Pancreas (tissue), 10 donors: Measurements from ENCODE around the gene GTPBP10. TPM values are rescaled to one million over a fixed set of nuclear protein-coding genes. Genes with fewer than 3 reads are reported as not detected.
A peak's percentile ranks its signal among the peaks of the same experiment; 100 is the strongest.
"Not testable (repeated sequence)": the region's sequence is repeated elsewhere in the genome, so short reads cannot be mapped to it uniquely, and the experiment has no call there.

Source experiments
- ATAC-seq, 4 donors: fragments of 200-7000 bp; cut with Tn5 transposase; one replicate each; pipeline versions ENCODE4 v1.8.0 to v1.9.1; 2020; ENCODE audit warnings: mild to moderate bottlenecking in 4 of 4, moderate library complexity in 4 of 4
- DNase-seq, 6 donors: peaks; one replicate each; pipeline ENCODE4 v3.0.0-alpha.2; 2020
- FAIRE-seq: peaks from 2 replicates; lab custom pipeline; 2012; peaks lifted over from hg19 to GRCh38; lab: Jason Lieb, UNC
- H3K27ac ChIP-seq, 4 donors: fragments of 200-600 bp; sonication (generic); 1 replicate in 3 of 4; 2 replicates in 1 of 4; pipeline versions ENCODE4 v1.5.0 to v1.8.0; 2020
- H3K27me3 ChIP-seq, 4 donors: fragments of 200-600 bp; one replicate each; pipeline ENCODE4 v1.8.0; 2021
- H3K36me3 ChIP-seq, 3 donors: fragments of 200-600 bp; sonication (generic) in 1 of 3; one replicate each; pipeline versions ENCODE4 v1.5.0 to v1.8.0; 2020 to 2021
- H3K4me1 ChIP-seq, 3 donors: fragments of 200-600 bp; one replicate each; pipeline ENCODE4 v1.8.0; 2021
- H3K4me3 ChIP-seq, 4 donors: fragments of 200-600 bp; sonication (generic) in 2 of 4; one replicate each; pipeline versions ENCODE4 v1.5.0 to v1.8.0; 2020 to 2021
- H3K9me3 ChIP-seq, 4 donors: fragments of 200-600 bp; one replicate each; pipeline ENCODE4 v1.8.0; 2021
- WGBS, 2 donors: extraction: QIAGEN DNeasy Blood & Tissue Kit; methylation state at CpG; one replicate each; pipeline ENCODE4 v1.1.7; 2013; 5-methylcytosine and 5-hydroxymethylcytosine counted together
- intact Hi-C, 3 donors: fragments of 100-400 bp; cut with DNase I; formaldehyde crosslinking; loops; one replicate each; pipeline versions ENCODE4 v1.11.1 to v1.14.2; 2022
- polyA plus RNA-seq, 2 donors: library from polyadenylated mRNA; stranded (reverse); fragments of 200-250 nt; gene quantifications; one replicate each; pipeline ENCODE4 v1.2.3, GENCODE V29; 2013
- total RNA-seq, 6 donors: library from RNA; stranded (reverse); fragmentation: NEBNext Ultra II Directional in 4 of 6; extraction: Animal tissue kit (Norgen Biotek cat#: 25700) in 4 of 6; gene quantifications; one replicate each; pipeline versions ENCODE4 v1.2.1 to v1.2.4, GENCODE V29; 2021 to 2023
- TF ChIP-seq, protein P1 (sequence below), 4 donors: fragments of 200-600 bp; sonication (generic) in 3 of 4; IDR thresholded peaks; one replicate each; pipeline versions ENCODE4 v1.5.0 to v1.8.0; 2021; ENCODE audit warnings: antibody characterized with exemption in 4 of 4
- donor health status: healthy with polysubstance abuse.
- donor health status: DM: no; HTN: no; CAD: no; lungs with moderate emphysema.
- donor health status: DM: no; HTN: no; CAD: no.
- donor health status: control.
- donor health status: control.
- donor health status: Bipolar disorder and iron deficiency.
- donor health status: DM: yes; HTN: yes; CAD: no.
- donor health status: DM: no; HTN: no; CAD: no.
- donor health status: DM: no; HTN: no; CAD: no.
- donor health status: DM: yes; HTN: yes; CAD: no.

The GTPBP10 gene
- total and polyA plus RNA-seq, 8 donors, result 8.1 to 14.7 (median 10.7) TPM

- DNase-seq (peak in 2 of 6 donors; percentile 65 to 69), ATAC-seq (peak; percentile 35 to 70 (median 64))
- WGBS, 2 donors, result 1 to 3% methylated on average over 53 to 62 of the region's 62 CpGs
Measured at GRCh38 chr7:90320801-90321494, 25.6 kb upstream of the GTPBP10 start, which contains the start of gene FAM237B. FAM237B (minus strand) TSS chr7:90321304; CDS start chr7:90319748, 1,556 bp downstream.

DNA sequence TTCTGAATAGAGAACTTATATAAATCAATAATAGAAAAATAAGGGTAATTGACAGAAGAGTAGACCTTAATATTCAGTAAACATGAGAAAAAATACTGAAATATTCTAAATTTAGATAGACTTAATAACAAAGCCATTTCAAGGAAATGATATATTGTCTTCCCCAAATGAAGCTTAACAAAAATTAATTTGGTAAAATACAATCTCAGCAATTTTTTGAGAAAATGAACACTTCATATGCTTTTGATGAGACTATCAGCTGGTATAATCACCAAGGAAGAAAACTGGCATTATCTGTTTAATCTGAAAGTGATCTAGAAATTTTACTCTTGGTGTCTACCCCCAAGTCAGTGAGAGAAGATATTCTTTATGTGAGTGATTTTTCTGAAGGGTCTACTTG is 23.7 kb upstream of the GTPBP10 start:
- FAIRE-seq (no peak), DNase-seq (no peak), ATAC-seq (no peak)
- Histone ChIP-seq H3K27me3 (peaks cover 0 to 28% (median 1%) of the 10 kb centered on the region in 4 donors), H3K36me3 (no peaks in the 10 kb centered on the region), H3K4me3 (no peak overlapping the region), H3K27ac (no peak overlapping the region), H3K4me1 (peaks cover 0 to 6% (median 0%) of the 10 kb centered on the region in 3 donors), H3K9me3 (no peaks in the 10 kb centered on the region)
- TF ChIP-seq, protein P1, sequence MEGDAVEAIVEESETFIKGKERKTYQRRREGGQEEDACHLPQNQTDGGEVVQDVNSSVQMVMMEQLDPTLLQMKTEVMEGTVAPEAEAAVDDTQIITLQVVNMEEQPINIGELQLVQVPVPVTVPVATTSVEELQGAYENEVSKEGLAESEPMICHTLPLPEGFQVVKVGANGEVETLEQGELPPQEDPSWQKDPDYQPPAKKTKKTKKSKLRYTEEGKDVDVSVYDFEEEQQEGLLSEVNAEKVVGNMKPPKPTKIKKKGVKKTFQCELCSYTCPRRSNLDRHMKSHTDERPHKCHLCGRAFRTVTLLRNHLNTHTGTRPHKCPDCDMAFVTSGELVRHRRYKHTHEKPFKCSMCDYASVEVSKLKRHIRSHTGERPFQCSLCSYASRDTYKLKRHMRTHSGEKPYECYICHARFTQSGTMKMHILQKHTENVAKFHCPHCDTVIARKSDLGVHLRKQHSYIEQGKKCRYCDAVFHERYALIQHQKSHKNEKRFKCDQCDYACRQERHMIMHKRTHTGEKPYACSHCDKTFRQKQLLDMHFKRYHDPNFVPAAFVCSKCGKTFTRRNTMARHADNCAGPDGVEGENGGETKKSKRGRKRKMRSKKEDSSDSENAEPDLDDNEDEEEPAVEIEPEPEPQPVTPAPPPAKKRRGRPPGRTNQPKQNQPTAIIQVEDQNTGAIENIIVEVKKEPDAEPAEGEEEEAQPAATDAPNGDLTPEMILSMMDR (IDR thresholded peaks at IDR 0.05), result no peak
- intact Hi-C loops, result no loop called here

More at GRCh38 chr7:90320801-90321494, 25.6 kb upstream of the GTPBP10 start, which contains the start of gene FAM237B:
- Histone ChIP-seq H3K4me3 (peak within 1 kb of the TSS in 3 of 4 donors; percentile 20 to 34 (median 23)), H3K27ac (no peak within 1 kb of the TSS), H3K9me3 (no peaks in the 10 kb centered on the region), H3K27me3 (peaks cover 0 to 28% (median 1%) of the 10 kb centered on the region in 4 donors), H3K4me1 (peaks cover 0 to 6% (median 0%) of the 10 kb centered on the region in 3 donors), H3K36me3 (no peaks in the 10 kb centered on the region)
- intact Hi-C loops, result no loop called here
- TF ChIP-seq, protein P1 (IDR thresholded peaks at IDR 0.05), result no peak
- FAIRE-seq, result no peak

DNA sequence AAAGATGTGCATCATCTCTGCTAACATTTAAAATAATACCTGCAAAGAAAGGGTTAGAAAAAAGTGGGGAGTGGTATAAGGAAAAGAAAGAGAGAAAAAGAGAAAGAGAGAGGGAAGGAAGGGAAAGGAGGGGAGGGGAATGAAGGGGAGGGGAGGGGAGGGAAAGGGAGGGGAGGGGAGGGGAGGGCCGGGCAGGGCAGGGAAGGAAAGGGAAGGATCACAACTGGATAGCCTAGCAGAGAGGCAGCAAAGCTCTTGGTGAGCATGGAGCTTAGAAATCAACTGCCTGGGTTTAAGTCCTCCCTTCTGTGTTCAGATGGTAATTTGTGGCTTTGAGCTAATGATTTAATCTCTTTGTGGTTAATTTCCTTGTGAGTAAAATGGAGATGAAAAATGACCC is 20.0 kb upstream of the GTPBP10 start:
- Histone ChIP-seq H3K27ac (no peak overlapping the region), H3K9me3 (no peaks in the 10 kb centered on the region), H3K4me3 (no peak overlapping the region), H3K36me3 (no peaks in the 10 kb centered on the region), H3K4me1 (no peaks in the 10 kb centered on the region), H3K27me3 (peaks cover 0 to 10% (median 1%) of the 10 kb centered on the region in 4 donors)
- TF ChIP-seq, protein P1 (IDR thresholded peaks at IDR 0.05), result no peak
- ATAC-seq (no peak), FAIRE-seq (no peak), DNase-seq (no peak)
- 10 to 38% methylated on average over 1 of the region's 1 CpG for WGBS, 2 donors
- intact Hi-C loops, result no loop called here

GRCh38 chr7:90334193-90334843 is 12.2 kb upstream of the GTPBP10 start:
- DNase-seq (peak in 1 of 6 donors; percentile 66), FAIRE-seq (no peak), ATAC-seq (no peak)
- TF ChIP-seq, protein P1 (IDR thresholded peaks at IDR 0.05), result no peak
- no peaks in the 10 kb centered on the region for H3K4me1 ChIP-seq
- H3K36me3 ChIP-seq, result no peaks in the 10 kb centered on the region
- intact Hi-C loops, result no loop called here
- WGBS, 2 donors, result 91% methylated on average over 47 to 48 of the region's 48 CpGs
- no peak overlapping the region for H3K27ac ChIP-seq
- H3K9me3 ChIP-seq, result no peaks in the 10 kb centered on the region
- H3K4me3 ChIP-seq, result no peak overlapping the region
- no peaks in the 10 kb centered on the region for H3K27me3 ChIP-seq

DNA sequence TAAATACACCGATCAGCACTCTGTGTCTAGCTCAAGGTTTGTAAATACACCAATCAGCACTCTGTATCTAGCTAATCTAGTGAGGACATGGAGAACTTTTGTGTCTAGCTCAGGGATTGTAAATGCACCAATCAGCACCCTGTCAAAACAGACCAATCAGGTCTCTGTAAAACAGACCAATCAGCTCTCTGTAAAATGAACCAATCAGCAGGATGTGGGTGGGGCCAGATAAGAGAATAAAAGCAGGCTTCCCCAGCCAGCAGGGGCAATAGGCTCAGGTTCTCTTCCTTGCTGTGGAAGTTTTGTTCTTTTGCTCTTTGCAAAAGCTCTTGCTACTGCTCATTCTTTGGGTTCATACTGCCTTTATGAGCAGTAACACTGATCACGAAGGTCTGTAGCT is 11.6 kb upstream of the GTPBP10 start:
- H3K27ac ChIP-seq, H3K4me1 ChIP-seq, H3K36me3 ChIP-seq, H3K9me3 ChIP-seq, FAIRE-seq, DNase-seq, ATAC-seq, H3K27me3 ChIP-seq, H3K4me3 ChIP-seq, intact Hi-C loops: not testable (repeated sequence)
- 73 to 79% methylated on average over 2 of the region's 2 CpGs for WGBS, 2 donors
